Pancreas (tissue), 10 donors: ENCODE data around the gene SHC2. TPM values are rescaled to one million over a fixed set of nuclear protein-coding genes. Genes with fewer than 3 reads are reported as not detected.

Experiments used
- ATAC-seq, 4 donors: fragments of 200-7000 bp; cut with Tn5 transposase; one replicate each; pipeline versions ENCODE4 v1.8.0 to v1.9.1; 2020; ENCODE audit warnings: mild to moderate bottlenecking in 4 of 4, moderate library complexity in 4 of 4
- DNase-seq, 6 donors: peaks; one replicate each; pipeline ENCODE4 v3.0.0-alpha.2; 2020
- FAIRE-seq: peaks from 2 replicates; lab custom pipeline; 2012; peaks lifted over from hg19 to GRCh38; lab: Jason Lieb, UNC
- H3K27ac ChIP-seq, 4 donors: fragments of 200-600 bp; sonication (generic); 1 replicate in 3 of 4; 2 replicates in 1 of 4; pipeline versions ENCODE4 v1.5.0 to v1.8.0; 2020
- H3K27me3 ChIP-seq, 4 donors: fragments of 200-600 bp; one replicate each; pipeline ENCODE4 v1.8.0; 2021
- H3K36me3 ChIP-seq, 3 donors: fragments of 200-600 bp; sonication (generic) in 1 of 3; one replicate each; pipeline versions ENCODE4 v1.5.0 to v1.8.0; 2020 to 2021
- H3K4me1 ChIP-seq, 3 donors: fragments of 200-600 bp; one replicate each; pipeline ENCODE4 v1.8.0; 2021
- H3K4me3 ChIP-seq, 4 donors: fragments of 200-600 bp; sonication (generic) in 2 of 4; one replicate each; pipeline versions ENCODE4 v1.5.0 to v1.8.0; 2020 to 2021
- H3K9me3 ChIP-seq, 4 donors: fragments of 200-600 bp; one replicate each; pipeline ENCODE4 v1.8.0; 2021
- WGBS, 2 donors: extraction: QIAGEN DNeasy Blood & Tissue Kit; methylation state at CpG; one replicate each; pipeline ENCODE4 v1.1.7; 2013; 5-methylcytosine and 5-hydroxymethylcytosine counted together
- intact Hi-C, 3 donors: fragments of 100-400 bp; cut with DNase I; formaldehyde crosslinking; loops; one replicate each; pipeline versions ENCODE4 v1.11.1 to v1.14.2; 2022
- polyA plus RNA-seq, 2 donors: library from polyadenylated mRNA; stranded (reverse); fragments of 200-250 nt; gene quantifications; one replicate each; pipeline ENCODE4 v1.2.3, GENCODE V29; 2013
- total RNA-seq, 6 donors: library from RNA; stranded (reverse); fragmentation: NEBNext Ultra II Directional in 4 of 6; extraction: Animal tissue kit (Norgen Biotek cat#: 25700) in 4 of 6; gene quantifications; one replicate each; pipeline versions ENCODE4 v1.2.1 to v1.2.4, GENCODE V29; 2021 to 2023
- TF ChIP-seq, protein P1 (sequence below), 4 donors: fragments of 200-600 bp; sonication (generic) in 3 of 4; IDR thresholded peaks; one replicate each; pipeline versions ENCODE4 v1.5.0 to v1.8.0; 2021; ENCODE audit warnings: antibody characterized with exemption in 4 of 4
- donor health status: healthy with polysubstance abuse.
- donor health status: DM: no; HTN: no; CAD: no; lungs with moderate emphysema.
- donor health status: DM: no; HTN: no; CAD: no.
- donor health status: control.
- donor health status: control.
- donor health status: Bipolar disorder and iron deficiency.
- donor health status: DM: yes; HTN: yes; CAD: no.
- donor health status: DM: no; HTN: no; CAD: no.
- donor health status: DM: no; HTN: no; CAD: no.
- donor health status: DM: yes; HTN: yes; CAD: no.

SHC2 gene
- total and polyA plus RNA-seq, 8 donors, result 76.2 to 382 (median 111) TPM

DNA sequence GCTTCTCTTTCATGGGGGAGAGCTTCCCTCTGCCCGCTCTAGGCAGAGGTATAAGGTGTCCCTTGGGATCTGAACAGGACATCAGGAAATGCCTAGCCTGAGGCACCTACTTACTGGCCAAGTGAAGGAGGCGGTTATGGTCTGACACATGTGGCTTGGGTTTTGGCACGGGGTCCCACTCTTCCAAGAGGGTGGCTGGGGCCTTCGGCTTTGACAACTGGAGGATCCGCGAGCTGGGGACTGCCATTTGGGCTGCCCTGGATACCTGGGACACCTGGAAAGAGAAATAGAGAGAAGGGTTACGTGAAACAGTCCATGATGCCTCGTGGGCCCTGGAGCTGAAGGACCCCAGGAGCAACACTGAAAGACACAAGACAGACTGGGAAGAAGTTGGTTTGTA is 93.9 kb downstream of the SHC2 start:
- FAIRE-seq, result no peak
- H3K27ac ChIP-seq, result no peak overlapping the region
- no peaks in the 10 kb centered on the region for H3K4me1 ChIP-seq
- TF ChIP-seq, protein P1, sequence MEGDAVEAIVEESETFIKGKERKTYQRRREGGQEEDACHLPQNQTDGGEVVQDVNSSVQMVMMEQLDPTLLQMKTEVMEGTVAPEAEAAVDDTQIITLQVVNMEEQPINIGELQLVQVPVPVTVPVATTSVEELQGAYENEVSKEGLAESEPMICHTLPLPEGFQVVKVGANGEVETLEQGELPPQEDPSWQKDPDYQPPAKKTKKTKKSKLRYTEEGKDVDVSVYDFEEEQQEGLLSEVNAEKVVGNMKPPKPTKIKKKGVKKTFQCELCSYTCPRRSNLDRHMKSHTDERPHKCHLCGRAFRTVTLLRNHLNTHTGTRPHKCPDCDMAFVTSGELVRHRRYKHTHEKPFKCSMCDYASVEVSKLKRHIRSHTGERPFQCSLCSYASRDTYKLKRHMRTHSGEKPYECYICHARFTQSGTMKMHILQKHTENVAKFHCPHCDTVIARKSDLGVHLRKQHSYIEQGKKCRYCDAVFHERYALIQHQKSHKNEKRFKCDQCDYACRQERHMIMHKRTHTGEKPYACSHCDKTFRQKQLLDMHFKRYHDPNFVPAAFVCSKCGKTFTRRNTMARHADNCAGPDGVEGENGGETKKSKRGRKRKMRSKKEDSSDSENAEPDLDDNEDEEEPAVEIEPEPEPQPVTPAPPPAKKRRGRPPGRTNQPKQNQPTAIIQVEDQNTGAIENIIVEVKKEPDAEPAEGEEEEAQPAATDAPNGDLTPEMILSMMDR (IDR thresholded peaks at IDR 0.05), result no peak
- WGBS, 2 donors, result 77 to 89% methylated on average over 8 of the region's 8 CpGs
- H3K27me3 ChIP-seq, result no peaks in the 10 kb centered on the region
- no peaks in the 10 kb centered on the region for H3K36me3 ChIP-seq
- intact Hi-C loops, result no loop called here
- no peak overlapping the region for H3K4me3 ChIP-seq
- no peak for ATAC-seq
- DNase-seq, result no peak
- no peaks in the 10 kb centered on the region for H3K9me3 ChIP-seq

Other genes starting within 250 kb of the SHC2 start
- gene PLPP2, start 169.6 kb downstream of the SHC2 start, total RNA-seq, result 10 to 100 TPM; 15.7 to 44.0 (median 24.8) TPM
- gene PLPP2, start 169.6 kb downstream of the SHC2 start, polyA plus RNA-seq, result 10 to 100 TPM; 67.3 to 93.8 TPM
- 10 to 100 TPM in 2 of 6 donors, 1 to 10 TPM in 4; 6.9 to 12.9 (median 8.8) TPM for gene MIER2, start 116.2 kb downstream of the SHC2 start, total RNA-seq
- gene MIER2, start 116.2 kb downstream of the SHC2 start, polyA plus RNA-seq, result 10 to 100 TPM; 18.9 to 20.1 TPM
- 1 to 10 TPM in 2 of 6 donors, under 1 TPM in 4; 0.16 to 1.3 (median 0.59) TPM for gene C2CD4C, start 51.9 kb downstream of the SHC2 start, total RNA-seq
- 1 to 10 TPM; 1.5 to 2.1 TPM for gene C2CD4C, start 51.9 kb downstream of the SHC2 start, polyA plus RNA-seq
- 1 to 10 TPM in 4 of 6 donors, under 1 TPM in 2; 0.66 to 4.2 (median 1.2) TPM for gene MADCAM1, start 35.5 kb upstream of the SHC2 start, total RNA-seq
- gene MADCAM1, start 35.5 kb upstream of the SHC2 start, polyA plus RNA-seq, result 1 to 10 TPM; 2.5 to 7.5 TPM
- 10 to 100 TPM in 4 of 6 donors, 1 to 10 TPM in 2; 8.8 to 16.2 (median 10.7) TPM for gene TPGS1, start 46.5 kb upstream of the SHC2 start, total RNA-seq
- gene TPGS1, start 46.5 kb upstream of the SHC2 start, polyA plus RNA-seq, result 10 to 100 TPM; 14.3 to 29.7 TPM
- 10 to 100 TPM; 26.2 to 49.4 (median 39.1) TPM for gene CDC34, start 70.7 kb upstream of the SHC2 start, total RNA-seq
- 100 to 1,000 TPM in 1 of 2 donors, 10 to 100 TPM in 1; 80.0 to 107 TPM for gene CDC34, start 70.7 kb upstream of the SHC2 start, polyA plus RNA-seq
- gene GZMM, start 83.0 kb upstream of the SHC2 start, total RNA-seq, result under 1 TPM in 4 of 6 donors, not detected in 2; 0.28 to 0.38 (median 0.33) TPM
- gene GZMM, start 83.0 kb upstream of the SHC2 start, polyA plus RNA-seq, result under 1 TPM; 0.31 to 0.38 TPM
- gene BSG, start 111.6 kb upstream of the SHC2 start, total RNA-seq, result 100 to 1,000 TPM; 122 to 200 (median 149) TPM
- gene BSG, start 111.6 kb upstream of the SHC2 start, polyA plus RNA-seq, result 100 to 1,000 TPM; 210 to 256 TPM
- gene HCN2, start 128.8 kb upstream of the SHC2 start, total RNA-seq, result under 1 TPM; 0.12 to 0.46 (median 0.18) TPM
- under 1 TPM; 0.27 to 0.82 TPM for gene HCN2, start 128.8 kb upstream of the SHC2 start, polyA plus RNA-seq
- gene POLRMT, start 172.5 kb upstream of the SHC2 start, total RNA-seq, result 10 to 100 TPM; 19.3 to 34.7 (median 24.7) TPM
- 100 to 1,000 TPM in 1 of 2 donors, 10 to 100 TPM in 1; 95.3 to 101 TPM for gene POLRMT, start 172.5 kb upstream of the SHC2 start, polyA plus RNA-seq
- under 1 TPM in 4 of 6 donors, not detected in 2; 0.12 to 0.25 (median 0.23) TPM for gene FGF22, start 178.8 kb upstream of the SHC2 start, total RNA-seq
- gene FGF22, start 178.8 kb upstream of the SHC2 start, polyA plus RNA-seq, result under 1 TPM; 0.45 to 0.53 TPM
- gene RNF126, start 202.2 kb upstream of the SHC2 start, total RNA-seq, result 10 to 100 TPM; 11.9 to 21.5 (median 16.5) TPM
- gene RNF126, start 202.2 kb upstream of the SHC2 start, polyA plus RNA-seq, result 10 to 100 TPM; 31.7 to 33.7 TPM
- gene FSTL3, start 215.4 kb upstream of the SHC2 start, total RNA-seq, result 100 to 1,000 TPM in 1 of 6 donors, 10 to 100 TPM in 3, 1 to 10 TPM in 2; 6.6 to 148 (median 18.4) TPM
- 100 to 1,000 TPM in 1 of 2 donors, 10 to 100 TPM in 1; 24.1 to 119 TPM for gene FSTL3, start 215.4 kb upstream of the SHC2 start, polyA plus RNA-seq
- gene PRSS57, start 234.4 kb upstream of the SHC2 start, total RNA-seq, result not detected
- gene PRSS57, start 234.4 kb upstream of the SHC2 start, polyA plus RNA-seq, result not detected
- 10 to 100 TPM in 1 of 6 donors, 1 to 10 TPM in 5; 3.5 to 12.6 (median 5.1) TPM for gene PALM, start 247.9 kb upstream of the SHC2 start, total RNA-seq
- gene PALM, start 247.9 kb upstream of the SHC2 start, polyA plus RNA-seq, result 10 to 100 TPM in 1 of 2 donors, 1 to 10 TPM in 1; 9.2 to 10.1 TPM